Left ventricle myocardium inferior (tissue), 1 donor: ENCODE data around the gene PRKAG1. TPM values are rescaled to one million over a fixed set of nuclear protein-coding genes. Genes with fewer than 3 reads are reported as not detected.

Experiments
- DNase-seq: peaks from one replicate; pipeline ENCODE4 v3.0.0-alpha.2; 2020
- H3K27ac ChIP-seq: fragments of 200-600 bp; replicated peaks from 2 replicates; pipeline ENCODE4 v1.8.0; 2021
- H3K27me3 ChIP-seq: fragments of 200-600 bp; 2 replicates; pipeline ENCODE4 v1.8.0; 2021; ENCODE audit warnings: low read depth
- H3K36me3 ChIP-seq: fragments of 200-600 bp; 2 replicates; pipeline ENCODE4 v1.8.0; 2021
- H3K4me1 ChIP-seq: fragments of 200-600 bp; 2 replicates; pipeline ENCODE4 v1.8.0; 2021
- H3K4me3 ChIP-seq: fragments of 200-600 bp; 2 replicates; pipeline ENCODE4 v1.8.0; 2021; ENCODE audit warnings: mild to moderate bottlenecking, moderate library complexity
- H3K9me3 ChIP-seq: fragments of 200-600 bp; replicated peaks from 2 replicates; pipeline ENCODE4 v1.8.0; 2021
- intact Hi-C: fragments of 100-400 bp; cut with micrococcal nuclease; formaldehyde crosslinking; loops from one replicate; pipeline ENCODE4 v1.11.0; 2022
- total RNA-seq: library from RNA; stranded (reverse); fragmentation: NEBNext Ultra II Directional; extraction: Animal tissue kit (Norgen Biotek cat#: 25700); gene quantifications from one replicate; pipeline ENCODE4 v1.2.1, GENCODE V29; 2021
- TF ChIP-seq, protein P1 (sequence below): fragments of 200-600 bp; IDR thresholded peaks from 2 replicates; pipeline ENCODE4 v1.8.0; 2021; ENCODE audit warnings: antibody characterized with exemption, mild to moderate bottlenecking, borderline replicate concordance
- donor health status: DM: no; HTN: yes; CAD: no; lungs with severe emphysema.

The PRKAG1 gene
- total RNA-seq, 1 donor from 2014 or later: 104 TPM

DNA sequence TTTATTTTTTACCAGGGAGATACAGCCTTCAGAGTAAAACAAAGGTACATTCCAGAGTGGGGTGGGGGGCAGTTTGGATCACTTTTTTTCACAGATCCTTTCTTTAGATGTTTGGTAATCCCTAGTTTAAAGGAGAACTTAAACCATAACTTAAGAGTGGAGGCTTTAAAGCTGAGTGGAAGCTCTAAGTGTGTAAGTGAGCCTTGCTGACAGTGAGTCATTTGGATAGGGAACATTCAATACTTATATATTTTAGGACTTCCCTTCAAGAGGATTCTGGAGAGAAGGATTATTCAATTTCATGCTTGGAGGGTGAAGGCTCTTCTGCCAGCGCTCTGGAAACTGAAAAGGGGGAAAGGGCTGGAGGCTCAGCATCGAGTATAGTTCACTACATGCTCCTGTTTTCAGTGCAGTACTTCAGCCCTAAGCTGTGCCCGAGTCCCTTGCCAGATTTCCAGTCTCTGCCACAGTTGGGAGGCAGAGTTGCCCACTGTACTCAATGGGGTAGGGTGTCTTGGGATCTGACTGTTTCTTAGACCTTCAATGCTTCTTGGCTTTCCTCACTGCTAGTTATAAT lies 8.4 kb downstream of the PRKAG1 start:
- intact Hi-C loops: no loop called here
- no peaks in the 10 kb centered on the region for H3K9me3 ChIP-seq
- no peaks in the 10 kb centered on the region for H3K27me3 ChIP-seq
- H3K36me3 ChIP-seq: peaks cover 58% of the 10 kb centered on the region
- H3K27ac ChIP-seq: no peak overlapping the region
- H3K4me1 ChIP-seq: peaks cover 22% of the 10 kb centered on the region
- no peak for DNase-seq
- no peak overlapping the region for H3K4me3 ChIP-seq
- TF ChIP-seq, protein P1, sequence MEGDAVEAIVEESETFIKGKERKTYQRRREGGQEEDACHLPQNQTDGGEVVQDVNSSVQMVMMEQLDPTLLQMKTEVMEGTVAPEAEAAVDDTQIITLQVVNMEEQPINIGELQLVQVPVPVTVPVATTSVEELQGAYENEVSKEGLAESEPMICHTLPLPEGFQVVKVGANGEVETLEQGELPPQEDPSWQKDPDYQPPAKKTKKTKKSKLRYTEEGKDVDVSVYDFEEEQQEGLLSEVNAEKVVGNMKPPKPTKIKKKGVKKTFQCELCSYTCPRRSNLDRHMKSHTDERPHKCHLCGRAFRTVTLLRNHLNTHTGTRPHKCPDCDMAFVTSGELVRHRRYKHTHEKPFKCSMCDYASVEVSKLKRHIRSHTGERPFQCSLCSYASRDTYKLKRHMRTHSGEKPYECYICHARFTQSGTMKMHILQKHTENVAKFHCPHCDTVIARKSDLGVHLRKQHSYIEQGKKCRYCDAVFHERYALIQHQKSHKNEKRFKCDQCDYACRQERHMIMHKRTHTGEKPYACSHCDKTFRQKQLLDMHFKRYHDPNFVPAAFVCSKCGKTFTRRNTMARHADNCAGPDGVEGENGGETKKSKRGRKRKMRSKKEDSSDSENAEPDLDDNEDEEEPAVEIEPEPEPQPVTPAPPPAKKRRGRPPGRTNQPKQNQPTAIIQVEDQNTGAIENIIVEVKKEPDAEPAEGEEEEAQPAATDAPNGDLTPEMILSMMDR: no peak

DNA sequence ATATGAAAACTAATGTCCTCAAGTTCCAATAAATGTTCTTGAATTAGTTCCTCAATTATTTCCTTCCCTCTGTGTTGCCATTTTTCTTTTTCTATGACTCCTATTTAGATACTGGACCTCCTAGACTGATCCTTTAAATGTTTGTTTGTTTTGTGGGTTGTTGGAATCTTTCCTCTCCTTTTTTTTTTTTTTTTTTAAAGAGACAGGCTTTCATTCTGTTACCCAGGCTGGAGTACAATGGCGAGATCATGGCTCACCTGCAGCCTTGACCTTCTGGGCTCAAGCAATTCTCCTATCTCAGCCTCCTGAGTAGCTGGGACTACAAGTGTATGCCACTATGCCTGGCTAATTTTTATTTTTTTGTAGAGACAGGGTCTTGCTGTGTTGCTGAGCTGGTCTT lies 9.6 kb downstream of the PRKAG1 start:
- peaks cover 10% of the 10 kb centered on the region for H3K4me1 ChIP-seq
- TF ChIP-seq, protein P1: no peak
- H3K27me3 ChIP-seq: no peaks in the 10 kb centered on the region
- H3K36me3 ChIP-seq: peaks cover 69% of the 10 kb centered on the region
- no peaks in the 10 kb centered on the region for H3K9me3 ChIP-seq
- DNase-seq: no peak
- no peak overlapping the region for H3K4me3 ChIP-seq
- intact Hi-C loops: no loop called here
- H3K27ac ChIP-seq: no peak overlapping the region

DNA sequence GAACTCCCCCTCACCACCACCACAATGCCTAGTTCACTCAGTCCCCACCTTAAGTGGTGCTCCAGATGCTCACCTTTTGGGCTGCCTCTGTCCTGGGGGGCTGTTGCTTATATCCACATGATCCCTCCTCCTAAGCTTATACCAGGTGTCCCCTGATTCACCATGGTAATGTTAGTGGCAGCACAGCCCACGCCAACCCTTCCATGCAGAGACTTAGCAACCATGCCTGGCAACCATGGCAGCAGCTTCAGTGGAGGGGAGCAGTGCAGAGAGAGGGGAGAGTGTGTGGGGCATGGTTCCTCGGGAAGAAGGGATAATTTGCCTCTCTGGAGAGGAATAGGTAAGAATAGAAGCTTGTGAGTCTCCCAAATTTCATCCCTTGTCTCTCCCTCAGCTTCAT lies 18.2 kb downstream of the PRKAG1 start:
- TF ChIP-seq, protein P1: no peak
- peaks cover 53% of the 10 kb centered on the region for H3K27me3 ChIP-seq
- peak overlapping the region; percentile 69 for H3K4me3 ChIP-seq
- peak overlapping the region; percentile 50 for H3K27ac ChIP-seq
- peaks cover 48% of the 10 kb centered on the region for H3K36me3 ChIP-seq
- peaks cover 54% of the 10 kb centered on the region for H3K4me1 ChIP-seq
- H3K9me3 ChIP-seq: no peaks in the 10 kb centered on the region
- DNase-seq: no peak
- intact Hi-C loops: no loop called here

DNA sequence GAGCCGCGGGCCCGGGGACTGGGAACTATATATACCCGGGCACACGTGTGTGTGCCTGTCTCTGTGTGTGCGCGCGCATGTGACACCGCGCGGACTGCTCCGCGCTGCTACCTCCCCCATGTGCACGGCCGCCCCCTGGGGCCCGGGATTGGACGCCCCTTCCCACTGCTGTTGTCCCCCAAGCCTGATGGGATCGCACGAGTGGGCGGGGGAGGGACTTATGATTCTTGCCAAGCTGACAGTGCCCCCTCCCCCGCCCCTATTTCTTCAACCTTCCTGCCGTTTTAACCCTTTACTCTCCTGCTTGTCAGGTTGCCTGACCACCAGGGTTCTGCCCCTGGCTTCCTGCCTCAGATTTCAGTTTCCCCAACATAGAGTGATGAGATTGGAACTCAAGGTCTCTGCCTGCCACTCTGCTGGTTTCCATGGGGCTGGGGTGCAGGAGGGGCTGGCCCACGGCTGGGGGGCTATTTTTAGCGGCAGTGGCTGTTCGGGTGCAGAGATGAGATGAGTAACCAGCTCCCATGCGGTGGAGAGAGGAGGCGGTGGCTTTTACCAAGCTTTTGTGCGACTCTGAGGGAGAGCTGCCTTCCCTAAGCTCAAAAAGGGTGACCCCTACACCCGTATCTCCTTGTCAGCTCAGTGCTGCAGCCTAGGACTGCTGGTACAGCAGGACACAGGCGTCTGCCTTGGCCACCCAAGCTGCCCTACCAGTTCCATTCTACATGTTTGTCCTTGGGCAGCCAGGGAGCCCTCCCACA lies 19.0 kb downstream of the PRKAG1 start, which contains the start of gene DDN:
Gene DDN, minus strand, starts transcription at position 5 of the 761 bp plus-strand sequence. CDS start 88 bp downstream, outside the sequence.
- H3K9me3 ChIP-seq: no peaks in the 10 kb centered on the region
- H3K27me3 ChIP-seq: peaks cover 61% of the 10 kb centered on the region
- DNase-seq: no peak
- H3K27ac ChIP-seq: peak within 1 kb of the TSS; percentile 50
- H3K36me3 ChIP-seq: peaks cover 42% of the 10 kb centered on the region
- H3K4me1 ChIP-seq: peaks cover 62% of the 10 kb centered on the region
- TF ChIP-seq, protein P1: no peak
- H3K4me3 ChIP-seq: peak within 1 kb of the TSS; percentile 69
- intact Hi-C loops: no loop called here

DNA sequence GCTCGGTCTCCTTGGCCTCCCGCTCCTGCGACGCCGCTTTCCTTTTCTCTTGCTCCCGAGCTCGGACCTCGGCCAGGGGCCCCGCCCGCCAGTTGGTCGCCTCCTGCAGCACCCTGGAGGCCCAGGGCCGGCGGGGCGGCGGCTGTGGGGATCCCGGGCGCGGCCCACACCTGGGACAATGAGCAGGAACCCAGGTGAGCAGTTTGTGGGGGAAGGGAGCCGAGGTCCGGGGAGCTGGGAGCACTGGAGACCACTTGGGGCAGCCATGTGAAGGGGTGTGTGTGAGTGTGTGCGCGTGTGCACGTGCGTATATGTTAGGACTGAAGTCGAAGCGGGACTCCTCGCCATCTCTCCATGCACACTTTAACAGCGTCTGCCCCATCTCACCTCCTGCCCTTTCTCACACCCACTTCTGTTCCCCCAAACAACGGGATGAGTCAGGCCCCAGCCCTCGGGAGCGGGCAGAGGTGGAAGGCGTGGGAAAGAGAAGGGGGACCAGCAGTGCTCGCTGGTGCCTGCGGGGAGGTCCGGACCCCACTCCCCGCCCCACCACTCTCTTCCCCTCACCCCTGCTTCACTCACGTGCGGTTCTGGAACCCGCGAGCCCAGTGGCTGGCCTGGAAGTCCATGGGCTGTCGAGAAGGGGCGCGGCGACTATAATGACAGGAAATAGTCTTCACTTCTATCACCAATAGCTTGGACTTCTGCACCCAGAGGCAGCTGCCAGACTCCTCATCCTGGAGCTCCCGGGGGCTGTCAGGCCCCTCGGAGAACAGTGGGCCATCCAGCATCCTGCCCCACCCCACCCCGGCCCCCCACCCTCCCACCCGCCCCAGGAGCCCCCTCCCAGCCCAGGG lies 19.9 kb downstream of the PRKAG1 start:
- Histone ChIP-seq H3K27ac (no peak overlapping the region), H3K9me3 (no peaks in the 10 kb centered on the region), H3K4me3 (peak overlapping the region; percentile 69), H3K4me1 (peaks cover 64% of the 10 kb centered on the region), H3K27me3 (peaks cover 69% of the 10 kb centered on the region), H3K36me3 (peaks cover 34% of the 10 kb centered on the region)
- no peak for DNase-seq
- TF ChIP-seq, protein P1: no peak
- intact Hi-C loops: no loop called here
